Neural progenitor cell (in vitro differentiated cells): Measurements from ENCODE around the gene WDR35. TPM values are rescaled to one million over a fixed set of nuclear protein-coding genes. Genes with fewer than 3 reads are reported as not detected.

ENCODE experiments used
- DNase-seq: peaks from one replicate; pipeline ENCODE4 v3.0.0-alpha.2; 2016; ENCODE audit warnings: low spot score
- H2AFZ ChIP-seq: fragments of 200-600 bp; sonication (generic); replicated peaks from 2 replicates; pipeline ENCODE4 v1.6.1; 2016; ENCODE audit warnings: antibody characterized with exemption
- H3F3A ChIP-seq: fragments of 200-600 bp; sonication (generic); 2 replicates; pipeline ENCODE4 v1.6.1; 2016; ENCODE audit warnings: antibody characterized with exemption, low read depth
- H3K27ac ChIP-seq: fragments of 200-600 bp; sonication (generic); 2 replicates; pipeline ENCODE4 v1.5.1; 2016; ENCODE audit warnings: mild to moderate bottlenecking
- H3K27me3 ChIP-seq: fragments of 200-600 bp; sonication (generic); 2 replicates; pipeline ENCODE4 v1.6.1; 2016; ENCODE audit warnings: mild to moderate bottlenecking, moderate library complexity
- H3K36me3 ChIP-seq: fragments of 200-600 bp; sonication (generic); 2 replicates; pipeline ENCODE4 v1.5.1; 2016
- H3K4me1 ChIP-seq: fragments of 200-600 bp; sonication (generic); 2 replicates; pipeline ENCODE4 v1.6.1; 2016; ENCODE audit warnings: mixed run types
- H3K4me2 ChIP-seq: fragments of 200-600 bp; sonication (generic); 2 replicates; pipeline ENCODE4 v1.6.1; 2016
- H3K4me3 ChIP-seq: fragments of 200-600 bp; sonication (generic); 2 replicates; pipeline ENCODE4 v1.5.1; 2016
- H3K79me2 ChIP-seq: fragments of 200-600 bp; sonication (generic); 2 replicates; pipeline ENCODE4 v1.6.1; 2016; ENCODE audit warnings: low read depth
- H3K9ac ChIP-seq: fragments of 200-600 bp; sonication (generic); 2 replicates; pipeline ENCODE4 v1.6.1; 2016
- H3K9me3 ChIP-seq: fragments of 200-600 bp; sonication (generic); 2 replicates; pipeline ENCODE4 v1.5.1; 2016; ENCODE audit warnings: low read depth
- H4K20me1 ChIP-seq: fragments of 200-600 bp; sonication (generic); 2 replicates; pipeline ENCODE4 v1.6.1; 2016; ENCODE audit warnings: low read depth
- H3K27ac Mint-ChIP-seq: 3 replicates; pipeline ENCODE4 v1.8.0; 2021; ENCODE audit warnings: mixed read lengths
- H3K27me3 Mint-ChIP-seq: 2 replicates; pipeline ENCODE4 v1.8.0; 2022; ENCODE audit warnings: low read depth, mild to moderate bottlenecking, inconsistent platforms, moderate library complexity, mixed read lengths; ENCODE audit not compliant: insufficient read depth
- H3K36me3 Mint-ChIP-seq: 3 replicates; pipeline ENCODE4 v1.8.0; 2021; ENCODE audit warnings: mixed read lengths
- H3K4me1 Mint-ChIP-seq: 3 replicates; pipeline ENCODE4 v1.8.0; 2021; ENCODE audit warnings: mixed read lengths
- H3K4me3 Mint-ChIP-seq: 3 replicates; pipeline ENCODE4 v1.8.0; 2021; ENCODE audit warnings: mild to moderate bottlenecking, moderate library complexity, mixed read lengths
- H3K9me3 Mint-ChIP-seq: 3 replicates; pipeline ENCODE4 v1.8.0; 2020; ENCODE audit warnings: mixed read lengths
- EZH2 ChIP-seq: fragments of 200-600 bp; sonication (generic); IDR thresholded peaks from 2 replicates; pipeline ENCODE4 v1.6.1; 2017; ENCODE audit warnings: antibody characterized with exemption, mild to moderate bottlenecking, moderate library complexity
- EZH2phosphoT487 ChIP-seq: fragments of 200-600 bp; sonication (generic); IDR thresholded peaks from 2 replicates; pipeline ENCODE4 v1.6.1; 2017; ENCODE audit warnings: antibody characterized with exemption
- total RNA-seq: library from RNA; depleted of rRNA; stranded (reverse); fragments of >200 nt; gene quantifications from 2 replicates; pipeline ENCODE4 v1.2.3, GENCODE V29; 2015; ENCODE audit warnings: low replicate concordance
- TF ChIP-seq, protein P1 (sequence below): fragments of 200-600 bp; sonication (generic); IDR thresholded peaks from 2 replicates; pipeline ENCODE4 v1.5.1; 2017; ENCODE audit warnings: antibody characterized with exemption, mild to moderate bottlenecking

Gene WDR35
- total RNA-seq, 1 donor from 2014 or later, result 31.6 TPM

DNA sequence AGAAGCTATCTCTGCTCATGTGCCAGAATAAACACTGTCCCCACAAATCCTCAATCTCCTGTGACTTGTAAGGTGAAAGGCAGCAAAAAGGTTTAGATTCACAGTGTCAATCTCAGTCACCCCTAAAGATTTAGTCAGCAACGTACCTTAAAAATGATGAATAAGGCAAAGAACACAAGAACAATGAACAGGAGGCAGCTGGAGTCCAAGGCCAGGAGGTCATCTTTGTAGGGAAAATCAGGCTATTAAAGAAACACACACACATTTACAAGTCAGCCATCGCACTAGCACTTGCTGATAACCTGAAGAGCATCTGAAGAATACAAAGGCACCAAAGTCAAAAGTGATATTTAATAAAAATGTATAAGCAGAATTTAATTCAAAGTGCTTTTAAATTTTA is 44.9 kb upstream of the WDR35 start:
- Histone ChIP-seq H3K9ac (no peak overlapping the region), H3K9me3 (no peaks in the 10 kb centered on the region), H3K27me3 (no peaks in the 10 kb centered on the region), H4K20me1 (peaks cover 57% of the 10 kb centered on the region), H3K4me1 (no peaks in the 10 kb centered on the region), H3K79me2 (peaks cover 33% of the 10 kb centered on the region), H3K36me3 (peaks cover 26% of the 10 kb centered on the region), H3K27ac (no peak overlapping the region), H2AFZ (no peak overlapping the region), H3K4me3 (no peak overlapping the region), H3K4me2 (no peak overlapping the region), H3F3A (peaks cover 4% of the 10 kb centered on the region)
- Mint-ChIP-seq H3K4me3 (no peak overlapping the region), H3K27ac (no peak overlapping the region), H3K27me3 (no peaks in the 10 kb centered on the region), H3K9me3 (peaks cover 9% of the 10 kb centered on the region), H3K4me1 (peaks cover 6% of the 10 kb centered on the region), H3K36me3 (peaks cover 56% of the 10 kb centered on the region)
- no peak for DNase-seq
- no peak for TF ChIP-seq EZH2phosphoT487
- no peak for TF ChIP-seq EZH2
- TF ChIP-seq, protein P1, sequence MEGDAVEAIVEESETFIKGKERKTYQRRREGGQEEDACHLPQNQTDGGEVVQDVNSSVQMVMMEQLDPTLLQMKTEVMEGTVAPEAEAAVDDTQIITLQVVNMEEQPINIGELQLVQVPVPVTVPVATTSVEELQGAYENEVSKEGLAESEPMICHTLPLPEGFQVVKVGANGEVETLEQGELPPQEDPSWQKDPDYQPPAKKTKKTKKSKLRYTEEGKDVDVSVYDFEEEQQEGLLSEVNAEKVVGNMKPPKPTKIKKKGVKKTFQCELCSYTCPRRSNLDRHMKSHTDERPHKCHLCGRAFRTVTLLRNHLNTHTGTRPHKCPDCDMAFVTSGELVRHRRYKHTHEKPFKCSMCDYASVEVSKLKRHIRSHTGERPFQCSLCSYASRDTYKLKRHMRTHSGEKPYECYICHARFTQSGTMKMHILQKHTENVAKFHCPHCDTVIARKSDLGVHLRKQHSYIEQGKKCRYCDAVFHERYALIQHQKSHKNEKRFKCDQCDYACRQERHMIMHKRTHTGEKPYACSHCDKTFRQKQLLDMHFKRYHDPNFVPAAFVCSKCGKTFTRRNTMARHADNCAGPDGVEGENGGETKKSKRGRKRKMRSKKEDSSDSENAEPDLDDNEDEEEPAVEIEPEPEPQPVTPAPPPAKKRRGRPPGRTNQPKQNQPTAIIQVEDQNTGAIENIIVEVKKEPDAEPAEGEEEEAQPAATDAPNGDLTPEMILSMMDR, result no peak

DNA sequence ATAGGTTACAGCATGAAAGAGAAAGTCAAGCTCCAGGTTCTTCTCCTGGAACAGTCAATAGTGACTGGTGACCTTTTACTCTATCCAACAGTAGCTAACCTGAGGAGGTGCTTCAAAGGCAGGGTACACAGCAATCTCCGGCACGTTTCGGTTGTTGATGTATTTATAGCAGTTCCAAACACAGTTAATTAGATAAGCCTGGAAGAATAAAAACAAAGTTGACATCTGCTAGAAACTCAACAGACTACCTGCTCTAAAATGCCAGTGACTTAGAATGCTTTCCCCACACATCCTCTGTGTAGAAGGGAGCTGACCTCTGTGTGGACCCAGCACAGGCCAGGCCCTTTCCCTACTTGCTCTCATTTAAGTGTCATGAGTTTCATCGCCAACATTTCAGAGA is 44.3 kb upstream of the WDR35 start:
- TF ChIP-seq, protein P1, result no peak
- no peak for TF ChIP-seq EZH2phosphoT487
- no peak for TF ChIP-seq EZH2
- Histone ChIP-seq H4K20me1 (peaks cover 57% of the 10 kb centered on the region), H3K4me3 (no peak overlapping the region), H3K27me3 (no peaks in the 10 kb centered on the region), H3F3A (peaks cover 9% of the 10 kb centered on the region), H3K4me2 (no peak overlapping the region), H3K27ac (no peak overlapping the region), H3K36me3 (peaks cover 26% of the 10 kb centered on the region), H2AFZ (no peak overlapping the region), H3K4me1 (no peaks in the 10 kb centered on the region), H3K79me2 (peaks cover 27% of the 10 kb centered on the region), H3K9ac (no peak overlapping the region), H3K9me3 (no peaks in the 10 kb centered on the region)
- Mint-ChIP-seq H3K27me3 (no peaks in the 10 kb centered on the region), H3K4me1 (peaks cover 6% of the 10 kb centered on the region), H3K27ac (no peak overlapping the region), H3K9me3 (peaks cover 15% of the 10 kb centered on the region), H3K4me3 (no peak overlapping the region), H3K36me3 (peaks cover 63% of the 10 kb centered on the region)
- DNase-seq, result no peak

DNA sequence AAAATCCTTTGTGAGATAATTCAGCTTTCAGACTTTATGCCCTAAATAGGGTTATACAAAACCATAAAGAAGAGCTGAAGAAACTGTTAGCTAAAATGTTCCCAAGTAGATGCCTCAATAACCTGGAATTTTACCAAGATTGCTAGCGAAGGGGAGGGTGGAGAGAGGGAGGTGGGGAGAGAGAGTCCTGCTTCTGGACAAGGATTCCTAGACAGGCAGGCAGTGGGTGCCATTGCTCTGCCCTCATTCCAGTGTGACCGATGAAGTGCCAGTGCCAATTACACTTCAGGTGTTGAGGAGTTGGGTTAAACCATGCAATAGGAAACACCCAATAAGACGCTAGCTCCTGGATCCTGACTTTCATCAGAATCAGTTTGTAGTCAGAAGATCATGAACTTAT is 43.4 kb upstream of the WDR35 start:
- H3K27me3 Mint-ChIP-seq, result no peaks in the 10 kb centered on the region
- Histone ChIP-seq H3K4me1 (no peaks in the 10 kb centered on the region), H3K9ac (no peak overlapping the region), H2AFZ (no peak overlapping the region), H3K4me3 (no peak overlapping the region), H3K4me2 (no peak overlapping the region), H3K27ac (no peak overlapping the region), H3K27me3 (no peaks in the 10 kb centered on the region), H3F3A (peaks cover 12% of the 10 kb centered on the region), H4K20me1 (peaks cover 50% of the 10 kb centered on the region), H3K36me3 (peaks cover 26% of the 10 kb centered on the region), H3K79me2 (peaks cover 18% of the 10 kb centered on the region), H3K9me3 (no peaks in the 10 kb centered on the region)
- no peak overlapping the region for H3K4me3 Mint-ChIP-seq
- peaks cover 15% of the 10 kb centered on the region for H3K9me3 Mint-ChIP-seq
- TF ChIP-seq EZH2 (no peak), EZH2phosphoT487 (no peak)
- TF ChIP-seq, protein P1, result no peak
- DNase-seq, result no peak
- H3K36me3 Mint-ChIP-seq, result peaks cover 71% of the 10 kb centered on the region
- H3K27ac Mint-ChIP-seq, result no peak overlapping the region
- H3K4me1 Mint-ChIP-seq, result peaks cover 6% of the 10 kb centered on the region
